ELF-1 (cell line): ENCODE results near the gene ESYT3.
A peak's percentile ranks its signal among the peaks of the same experiment; 100 is the strongest.
"Not testable (repeated sequence)": the region's sequence is repeated elsewhere in the genome, so short reads cannot be mapped to it uniquely, and the experiment has no call there.

Source experiments
- DNase-seq: peaks from one replicate; pipeline ENCODE4 v3.0.0-alpha.2; 2016; ENCODE audit warnings: low read depth, low spot score

The ESYT3 gene

GRCh38 chr3:138443521-138444503 is 9.4 kb downstream of the ESYT3 start:
- no peak for DNase-seq

GRCh38 chr3:138445236-138445635 is 10.8 kb downstream of the ESYT3 start:
- no peak for DNase-seq

GRCh38 chr3:138445654-138446053 is 11.2 kb downstream of the ESYT3 start:
- DNase-seq = no peak

GRCh38 chr3:138448631-138449030 is 14.2 kb downstream of the ESYT3 start:
- DNase-seq = no peak

GRCh38 chr3:138449490-138449889 is 15.1 kb downstream of the ESYT3 start:
- no peak for DNase-seq

- no peak for DNase-seq
Measured at GRCh38 chr3:138450181-138450580, 15.8 kb downstream of the ESYT3 start.

GRCh38 chr3:138450704-138451424 is 16.4 kb downstream of the ESYT3 start:
- no peak for DNase-seq

- DNase-seq = no peak
Measured at GRCh38 chr3:138451595-138452162, 17.3 kb downstream of the ESYT3 start.

GRCh38 chr3:138452436-138452835 is 18.0 kb downstream of the ESYT3 start:
- DNase-seq = peak; percentile 64

GRCh38 chr3:138453940-138454339 is 19.5 kb downstream of the ESYT3 start:
- not testable (repeated sequence) for DNase-seq

- DNase-seq = no peak
Measured at GRCh38 chr3:138455801-138456716, 21.6 kb downstream of the ESYT3 start.

- DNase-seq = no peak
Measured at GRCh38 chr3:138456961-138457862, 22.8 kb downstream of the ESYT3 start.

GRCh38 chr3:138457863-138458735 is 23.7 kb downstream of the ESYT3 start:
- peak; percentile 70 for DNase-seq

GRCh38 chr3:138458774-138459499 is 24.5 kb downstream of the ESYT3 start:
- DNase-seq = no peak

GRCh38 chr3:138459619-138460535 is 25.5 kb downstream of the ESYT3 start:
- no peak for DNase-seq

- DNase-seq = no peak
Measured at GRCh38 chr3:138460536-138461205, 26.3 kb downstream of the ESYT3 start.

GRCh38 chr3:138461246-138461645 is 26.8 kb downstream of the ESYT3 start:
- DNase-seq = no peak
